NB4 (cell line): ENCODE results near the gene NR1H3.
A peak's percentile ranks its signal among the peaks of the same experiment; 100 is the strongest.

Source experiments
- POLR2A ChIP-seq: IDR thresholded peaks from 2 replicates; pipeline ENCODE4 v1.6.1; 2011; ENCODE audit warnings: mild to moderate bottlenecking; ENCODE audit not compliant: insufficient read length; ENCODE audit errors: extremely low read depth
- TF ChIP-seq, protein P1 (sequence below): IDR thresholded peaks from one replicate; pipeline ENCODE4 v1.5.1; 2012; ENCODE audit warnings: low read depth, low read length

DNA sequence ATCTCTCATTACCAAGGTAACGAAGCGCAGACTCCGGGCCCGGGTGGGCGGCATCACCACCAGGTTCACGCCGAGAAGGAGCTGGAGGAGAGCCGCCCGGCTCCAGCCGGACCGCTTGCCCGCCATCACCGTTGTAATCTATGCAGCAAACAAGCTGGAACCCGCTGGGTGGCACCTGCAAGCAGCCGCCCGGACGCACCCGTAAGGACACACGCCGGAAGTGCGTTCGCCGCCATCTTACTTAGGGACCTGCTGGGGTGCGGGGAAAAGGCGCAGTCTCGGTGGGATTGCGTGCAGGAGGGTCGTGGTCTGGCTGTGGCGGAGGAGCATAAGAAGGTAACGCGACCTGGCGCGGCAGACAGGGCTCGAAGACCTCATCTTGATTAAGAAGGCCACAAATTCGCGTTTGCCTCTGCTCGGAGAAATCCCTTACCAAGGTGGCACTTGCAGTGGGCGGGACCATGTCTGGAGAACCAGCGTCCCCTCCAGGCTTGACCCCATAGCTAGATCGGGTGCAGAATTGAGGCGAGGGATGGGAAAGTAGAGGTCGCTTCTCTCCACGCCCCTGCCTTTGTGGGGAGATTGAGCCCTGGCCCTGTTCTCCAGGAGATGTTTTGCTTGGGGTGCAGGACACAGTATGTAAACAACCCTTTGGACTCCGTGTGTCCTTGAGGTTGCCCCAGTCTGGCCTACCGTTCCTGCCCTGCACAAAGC lies 9.0 kb upstream of the NR1H3 start, which contains the start of gene ACP2:
- TF ChIP-seq, protein P1, sequence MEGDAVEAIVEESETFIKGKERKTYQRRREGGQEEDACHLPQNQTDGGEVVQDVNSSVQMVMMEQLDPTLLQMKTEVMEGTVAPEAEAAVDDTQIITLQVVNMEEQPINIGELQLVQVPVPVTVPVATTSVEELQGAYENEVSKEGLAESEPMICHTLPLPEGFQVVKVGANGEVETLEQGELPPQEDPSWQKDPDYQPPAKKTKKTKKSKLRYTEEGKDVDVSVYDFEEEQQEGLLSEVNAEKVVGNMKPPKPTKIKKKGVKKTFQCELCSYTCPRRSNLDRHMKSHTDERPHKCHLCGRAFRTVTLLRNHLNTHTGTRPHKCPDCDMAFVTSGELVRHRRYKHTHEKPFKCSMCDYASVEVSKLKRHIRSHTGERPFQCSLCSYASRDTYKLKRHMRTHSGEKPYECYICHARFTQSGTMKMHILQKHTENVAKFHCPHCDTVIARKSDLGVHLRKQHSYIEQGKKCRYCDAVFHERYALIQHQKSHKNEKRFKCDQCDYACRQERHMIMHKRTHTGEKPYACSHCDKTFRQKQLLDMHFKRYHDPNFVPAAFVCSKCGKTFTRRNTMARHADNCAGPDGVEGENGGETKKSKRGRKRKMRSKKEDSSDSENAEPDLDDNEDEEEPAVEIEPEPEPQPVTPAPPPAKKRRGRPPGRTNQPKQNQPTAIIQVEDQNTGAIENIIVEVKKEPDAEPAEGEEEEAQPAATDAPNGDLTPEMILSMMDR, result peak; percentile 24
- peak; percentile 84 for TF ChIP-seq POLR2A
